Pericardium fibroblast (primary cell): ENCODE data around the gene CRHR2. TPM values are rescaled to one million over a fixed set of nuclear protein-coding genes. Genes with fewer than 3 reads are reported as not detected.

Source experiments
- total RNA-seq: library from RNA; depleted of rRNA; stranded (reverse); fragments of >200 nt; gene quantifications from 2 replicates; pipeline ENCODE4 v1.2.3, GENCODE V29; 2015

The CRHR2 gene
- not detected in 2 replicates for total RNA-seq

DNA sequence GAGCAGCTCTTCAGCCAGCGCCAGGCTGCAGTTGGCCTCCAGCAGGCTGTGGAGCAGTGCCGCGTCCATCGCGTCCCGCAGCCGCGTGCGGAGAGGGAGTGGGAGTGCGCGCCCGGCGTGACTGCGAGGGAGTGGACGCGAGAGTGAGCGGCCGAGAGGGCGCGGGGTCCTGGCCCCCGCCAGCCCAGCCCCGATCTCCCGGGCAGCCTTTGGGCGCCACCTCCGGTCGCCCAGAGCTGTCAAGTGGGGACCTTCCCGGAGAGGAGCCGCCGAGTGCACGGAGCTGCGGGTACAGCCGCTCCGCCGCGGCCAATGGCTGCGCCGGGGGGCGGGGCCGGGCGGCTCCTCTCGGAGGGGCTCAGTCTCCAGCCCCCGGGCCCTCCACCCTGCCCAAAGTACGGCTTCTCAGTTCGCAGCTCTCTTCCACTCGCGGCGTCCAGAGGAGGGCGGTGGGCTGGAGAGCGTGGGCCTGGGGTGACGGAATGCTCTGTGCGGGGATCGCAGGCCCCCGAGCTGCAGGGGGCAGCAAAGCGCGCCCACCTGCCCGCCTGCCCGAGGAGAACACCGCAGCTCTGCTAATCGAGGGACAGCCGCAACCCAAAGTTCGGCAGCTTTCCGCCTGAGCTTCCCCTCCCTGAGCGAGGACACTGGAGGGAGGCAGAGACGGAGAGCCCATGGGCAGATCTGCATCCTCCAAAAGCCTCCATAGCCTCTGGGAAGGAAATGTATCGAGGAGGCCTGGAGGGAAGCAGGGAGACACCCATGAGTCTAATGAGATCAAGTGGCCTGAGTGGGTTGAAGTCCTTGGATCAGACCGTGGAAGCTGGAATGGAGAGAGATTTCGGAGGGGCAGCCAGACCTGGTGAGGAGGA is at the start of gene CRHR2:
Gene CRHR2, minus strand, starts transcription at position 245 of the 872 bp plus-strand sequence. Its CDS starts 176 bp downstream, at position 69.

Other genes with a start within 250 kb of the CRHR2 start
- gene NOD1, start 203.7 kb downstream of the CRHR2 start, total RNA-seq, result 10.0 and 11.7 TPM in 2 replicates
- gene GGCT, start 177.6 kb downstream of the CRHR2 start, total RNA-seq, result 28.1 and 33.6 TPM in 2 replicates
- 328 and 391 TPM in 2 replicates for gene GARS1, start 87.6 kb downstream of the CRHR2 start, total RNA-seq
- 47.8 and 567 TPM in 2 replicates for gene INMT, start 69.7 kb upstream of the CRHR2 start, total RNA-seq
- gene MINDY4, start 89.0 kb upstream of the CRHR2 start, total RNA-seq, result 5.9 and 20.3 TPM in 2 replicates
- gene AQP1, start 229.4 kb upstream of the CRHR2 start, total RNA-seq, result 10.9 and 133 TPM in 2 replicates